Neuron (in vitro differentiated cells): ENCODE data around the gene NUP214.
"Not testable (repeated sequence)": the region's sequence is repeated elsewhere in the genome, so short reads cannot be mapped to it uniquely, and the experiment has no call there.

Experiments
- H2AFZ ChIP-seq: one replicate; pipeline ENCODE4 v1.6.1; 2013; ENCODE audit warnings: low read depth, mild to moderate bottlenecking, inconsistent platforms, low read length, moderate library complexity
- H3K27me3 ChIP-seq: one replicate; pipeline ENCODE4 v1.6.1; 2013; ENCODE audit warnings: low read length; ENCODE audit not compliant: insufficient read depth
- H3K36me3 ChIP-seq: one replicate; pipeline ENCODE4 v1.6.1; 2013; ENCODE audit warnings: low read length; ENCODE audit not compliant: insufficient read depth
- H3K4me1 ChIP-seq: one replicate; pipeline ENCODE4 v1.6.1; 2013; ENCODE audit warnings: low read length; ENCODE audit not compliant: insufficient read depth
- H3K4me3 ChIP-seq: 2 replicates; pipeline ENCODE4 v1.5.1; 2013; ENCODE audit warnings: mild to moderate bottlenecking, low read length, moderate library complexity
- H3K9me3 ChIP-seq: one replicate; pipeline ENCODE4 v1.6.1; 2013; ENCODE audit warnings: low read length

NUP214 gene

DNA sequence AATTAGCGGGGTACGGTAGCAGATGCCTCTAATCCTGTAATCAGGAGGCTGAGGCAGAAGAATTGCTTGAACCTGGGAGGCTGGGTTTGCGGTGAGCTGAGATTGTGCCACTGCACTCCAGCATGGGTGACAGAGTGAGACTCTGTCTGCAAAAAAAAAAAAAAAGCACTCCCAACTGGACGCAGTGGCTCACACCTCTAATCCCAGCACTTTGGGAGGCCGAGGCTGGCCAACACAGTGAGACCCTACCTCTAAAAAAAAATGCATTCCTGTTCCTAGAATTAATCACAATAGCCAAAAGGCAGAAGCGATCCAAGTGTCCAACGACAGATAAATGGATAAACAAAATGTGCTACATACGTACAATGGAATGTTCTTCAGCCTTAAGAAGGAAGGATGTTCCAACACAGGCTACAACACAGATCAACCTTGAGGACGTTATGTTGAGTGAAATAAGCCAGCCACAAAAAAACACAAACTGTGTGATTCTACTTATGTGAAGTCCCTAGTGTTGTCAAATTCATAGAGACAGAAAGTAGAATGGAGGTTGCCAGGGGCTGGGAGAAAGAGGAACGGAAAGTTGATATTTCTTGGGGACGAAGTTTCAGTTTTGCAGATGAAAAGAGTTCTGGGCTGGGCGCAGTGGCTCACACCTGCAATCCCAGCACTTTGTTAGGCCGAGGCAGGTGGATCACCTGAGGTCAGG, 137.1 kb downstream of the NUP214 start:
- no peaks in the 10 kb centered on the region for H3K4me1 ChIP-seq
- H3K36me3 ChIP-seq: no peaks in the 10 kb centered on the region
- no peaks in the 10 kb centered on the region for H3K27me3 ChIP-seq
- no peak overlapping the region for H2AFZ ChIP-seq
- no peaks in the 10 kb centered on the region for H3K9me3 ChIP-seq
- no peak overlapping the region for H3K4me3 ChIP-seq

DNA sequence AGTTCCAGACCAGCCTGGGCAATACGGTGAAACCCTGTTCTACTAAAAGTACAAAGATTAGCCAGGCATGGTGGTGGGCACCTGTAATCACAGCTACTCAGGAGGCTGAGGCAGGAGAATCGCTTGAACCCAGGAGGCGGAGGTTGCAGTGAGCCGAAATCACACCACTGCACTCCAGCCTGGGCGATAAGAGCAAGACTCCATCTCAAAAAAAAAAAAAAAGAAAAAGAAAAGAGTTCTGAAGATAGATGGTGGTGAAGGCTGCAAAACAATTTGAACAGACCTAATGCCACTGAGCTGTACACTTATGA, 137.6 kb downstream of the NUP214 start:
- H3K27me3 ChIP-seq, H3K9me3 ChIP-seq, H2AFZ ChIP-seq, H3K4me1 ChIP-seq, H3K36me3 ChIP-seq, H3K4me3 ChIP-seq: not testable (repeated sequence)

DNA sequence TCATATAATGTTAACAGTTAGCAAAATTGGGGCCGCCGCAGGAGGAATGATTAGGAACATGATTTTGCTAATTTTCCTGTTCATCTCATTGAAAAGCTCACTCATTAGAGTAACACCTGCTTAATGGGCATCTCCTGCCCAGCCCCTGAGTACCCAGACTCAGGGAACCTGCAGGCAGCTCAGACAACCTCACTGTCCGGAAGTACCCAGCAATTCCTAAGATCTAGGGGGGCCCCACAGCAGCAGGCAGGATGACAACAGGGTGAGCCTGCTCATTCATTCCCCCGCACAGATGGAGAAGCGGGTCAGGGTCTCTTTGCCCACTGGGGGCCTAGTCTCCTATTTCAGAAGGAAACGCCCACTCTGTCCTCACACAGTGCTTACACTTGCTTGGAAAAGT, 138.3 kb downstream of the NUP214 start:
- Histone ChIP-seq H3K4me3 (no peak overlapping the region), H3K36me3 (no peaks in the 10 kb centered on the region), H3K4me1 (no peaks in the 10 kb centered on the region), H2AFZ (no peak overlapping the region), H3K9me3 (no peaks in the 10 kb centered on the region), H3K27me3 (no peaks in the 10 kb centered on the region)

DNA sequence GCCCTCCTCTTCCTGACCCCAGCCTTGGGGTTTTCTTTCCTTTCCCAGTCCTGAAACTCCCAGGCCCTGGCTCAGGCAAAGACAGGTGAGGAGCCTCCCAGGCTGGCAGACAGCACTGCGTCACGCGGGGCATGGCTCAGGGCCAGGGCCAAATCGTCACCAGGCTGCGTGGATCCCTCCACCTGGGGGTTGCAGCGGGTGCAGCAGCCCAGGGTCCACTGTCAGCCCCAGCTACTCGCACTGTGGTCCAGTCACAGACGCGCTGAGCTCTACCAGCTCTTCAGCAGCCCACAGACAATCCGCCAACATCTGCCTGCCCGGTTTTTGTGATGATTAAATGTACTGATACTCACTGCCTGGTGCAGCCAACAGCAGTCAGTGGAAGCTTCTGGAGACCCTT, 138.8 kb downstream of the NUP214 start:
- Histone ChIP-seq H3K4me1 (no peaks in the 10 kb centered on the region), H3K4me3 (no peak overlapping the region), H3K27me3 (no peaks in the 10 kb centered on the region), H3K9me3 (no peaks in the 10 kb centered on the region), H2AFZ (no peak overlapping the region), H3K36me3 (no peaks in the 10 kb centered on the region)

DNA sequence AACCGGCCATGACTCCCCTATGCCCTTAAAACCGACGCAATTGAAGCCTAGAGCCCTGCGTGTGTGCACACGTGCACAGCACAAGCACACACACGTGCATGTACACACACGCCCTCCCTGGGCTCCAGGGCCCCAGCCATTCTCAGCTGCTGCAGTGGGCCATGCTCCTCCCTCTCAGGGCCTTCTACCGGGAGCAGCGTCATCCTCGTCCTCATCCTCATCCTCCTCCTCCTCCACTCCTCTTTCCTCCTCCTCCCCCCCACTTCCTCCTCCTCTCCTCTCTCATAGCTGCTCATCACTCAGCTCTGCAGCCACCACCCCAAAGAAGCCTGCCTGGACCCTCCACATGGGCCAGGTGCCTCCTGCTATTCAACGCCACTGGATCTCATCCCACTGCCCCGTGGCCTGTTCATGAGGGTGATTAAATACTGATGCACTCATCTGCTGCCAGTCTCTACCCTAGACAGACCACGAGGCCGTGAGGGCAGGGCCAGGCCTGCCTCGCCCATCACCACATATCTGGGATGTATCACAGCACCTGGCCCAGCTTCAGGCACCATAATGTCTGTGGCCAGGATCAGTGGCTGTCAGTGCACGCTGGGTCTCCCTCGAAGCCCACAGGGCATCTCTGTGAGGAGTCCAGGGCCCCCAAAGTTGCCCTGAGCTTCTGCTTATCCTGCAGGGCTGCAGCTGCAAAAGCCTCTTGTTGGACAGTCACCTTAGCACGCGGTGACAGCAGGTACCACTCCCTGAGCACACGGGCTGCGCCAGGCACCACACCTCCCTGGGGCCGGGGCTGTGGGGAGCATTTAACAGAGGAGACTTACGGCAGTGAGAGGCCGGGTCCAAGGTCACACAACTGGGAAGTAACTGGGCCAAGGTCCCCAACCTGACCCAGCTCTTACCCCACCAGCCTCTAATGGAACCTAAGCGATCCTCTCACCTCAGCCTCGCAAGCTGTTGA, 141.2 kb downstream of the NUP214 start:
- no peak overlapping the region for H2AFZ ChIP-seq
- H3K4me3 ChIP-seq: no peak overlapping the region
- H3K4me1 ChIP-seq: peaks cover 3% of the 10 kb centered on the region
- no peaks in the 10 kb centered on the region for H3K27me3 ChIP-seq
- no peaks in the 10 kb centered on the region for H3K36me3 ChIP-seq
- no peaks in the 10 kb centered on the region for H3K9me3 ChIP-seq

DNA sequence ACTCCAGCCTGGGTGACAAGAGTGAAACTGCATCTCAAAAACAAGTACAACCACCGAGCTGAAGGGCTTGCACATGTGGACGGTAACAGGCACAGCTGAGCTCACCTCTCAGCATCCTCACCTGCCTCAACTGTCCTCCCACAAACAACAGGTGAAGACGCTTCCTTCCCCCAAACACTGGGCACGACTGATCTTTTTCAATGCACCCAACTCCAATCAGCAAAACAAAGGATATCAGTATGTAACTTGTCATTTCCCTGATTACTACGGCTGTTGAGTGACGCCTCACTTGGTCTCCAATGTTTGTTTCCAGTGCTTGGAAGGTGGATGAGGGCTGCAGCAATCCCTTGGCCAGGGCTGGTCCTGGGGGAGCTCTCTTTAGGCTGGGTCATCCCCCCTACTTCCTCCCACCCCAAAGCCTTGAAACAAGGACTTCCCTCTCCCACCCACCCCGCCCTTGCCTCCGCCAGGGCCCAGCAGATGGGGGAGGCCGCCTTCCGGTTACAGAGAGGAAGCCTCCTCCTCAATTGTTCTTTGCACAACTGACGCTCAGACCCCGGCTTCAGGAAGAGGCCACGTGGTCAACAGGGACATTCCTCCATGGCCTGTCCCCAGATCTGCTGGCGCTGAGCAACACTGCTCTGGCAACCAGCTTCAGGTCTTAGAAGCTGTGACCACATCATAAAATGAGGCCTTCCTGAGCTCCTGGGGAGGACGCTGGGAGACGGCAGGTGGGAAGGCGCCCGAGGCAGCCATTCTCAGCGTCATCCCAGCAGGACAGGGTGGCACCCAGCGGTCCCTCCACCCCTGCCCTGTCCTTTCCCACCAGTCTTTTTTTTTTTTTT, 145.0 kb downstream of the NUP214 start:
- H2AFZ ChIP-seq: no peak overlapping the region
- no peaks in the 10 kb centered on the region for H3K36me3 ChIP-seq
- H3K4me1 ChIP-seq: peaks cover 5% of the 10 kb centered on the region
- H3K4me3 ChIP-seq: no peak overlapping the region
- H3K9me3 ChIP-seq: no peaks in the 10 kb centered on the region
- peaks cover 7% of the 10 kb centered on the region for H3K27me3 ChIP-seq

DNA sequence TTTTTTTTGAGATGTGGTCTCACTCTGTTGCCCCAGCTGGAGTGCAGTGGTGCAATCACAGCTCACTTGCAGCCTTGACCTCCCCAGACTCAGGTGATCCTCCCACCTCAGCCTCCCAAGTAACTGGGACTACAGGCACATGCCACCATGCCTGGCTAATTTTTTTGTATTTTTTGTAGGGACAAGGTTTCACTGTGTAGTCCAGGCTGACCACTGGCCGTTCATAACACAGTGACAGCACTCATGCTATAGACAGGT, 145.6 kb downstream of the NUP214 start:
- H3K4me1 ChIP-seq, H3K9me3 ChIP-seq, H2AFZ ChIP-seq, H3K4me3 ChIP-seq, H3K36me3 ChIP-seq: not testable (repeated sequence)
- H3K27me3 ChIP-seq: peaks cover 13% of the 10 kb centered on the region

DNA sequence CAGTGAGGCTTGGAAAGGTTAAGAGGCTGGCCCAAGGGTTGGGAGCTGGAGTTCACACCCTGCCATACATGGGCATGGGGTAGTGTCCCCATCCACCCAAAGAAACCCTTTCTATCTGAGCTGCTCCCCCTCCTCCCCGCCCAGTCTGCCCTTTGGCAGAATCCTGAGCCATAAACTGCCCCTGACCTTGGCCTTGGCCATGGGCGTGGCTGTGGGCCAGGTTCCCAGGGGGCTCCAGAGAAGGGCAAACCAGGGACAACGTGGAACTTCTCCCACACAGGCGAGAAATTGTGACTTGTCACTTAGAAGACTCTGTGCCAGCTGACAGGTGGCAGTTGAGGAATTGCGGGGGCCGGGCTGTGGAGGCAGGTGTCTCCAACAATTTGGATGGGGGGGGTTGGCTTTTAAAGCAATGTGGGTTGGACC, 146.1 kb downstream of the NUP214 start:
- no peak overlapping the region for H3K4me3 ChIP-seq
- no peaks in the 10 kb centered on the region for H3K9me3 ChIP-seq
- peaks cover 17% of the 10 kb centered on the region for H3K27me3 ChIP-seq
- H3K36me3 ChIP-seq: no peaks in the 10 kb centered on the region
- no peak overlapping the region for H2AFZ ChIP-seq
- H3K4me1 ChIP-seq: peaks cover 5% of the 10 kb centered on the region

DNA sequence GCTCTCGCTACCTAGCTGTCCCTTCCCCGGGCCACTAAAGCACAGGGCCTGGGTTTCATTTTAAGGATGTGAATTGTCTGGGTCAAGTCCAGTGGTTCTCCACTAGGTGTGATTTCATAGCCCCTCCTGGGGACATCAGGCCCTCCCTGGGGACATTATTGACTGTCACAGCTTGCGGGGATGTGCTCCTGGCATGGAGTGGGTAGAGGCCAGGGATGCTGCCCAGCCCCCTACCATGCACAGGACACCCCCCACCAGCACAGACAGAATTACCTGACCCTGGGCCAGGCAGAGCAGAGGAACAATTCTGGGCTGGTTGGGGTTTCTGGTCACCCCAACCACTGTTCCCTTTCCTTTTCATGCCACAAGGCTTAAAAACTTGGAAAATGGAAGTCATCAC, 146.8 kb downstream of the NUP214 start:
- Histone ChIP-seq H3K36me3 (no peaks in the 10 kb centered on the region), H2AFZ (no peak overlapping the region), H3K27me3 (peaks cover 17% of the 10 kb centered on the region), H3K9me3 (no peaks in the 10 kb centered on the region), H3K4me1 (peaks cover 5% of the 10 kb centered on the region), H3K4me3 (no peak overlapping the region)

DNA sequence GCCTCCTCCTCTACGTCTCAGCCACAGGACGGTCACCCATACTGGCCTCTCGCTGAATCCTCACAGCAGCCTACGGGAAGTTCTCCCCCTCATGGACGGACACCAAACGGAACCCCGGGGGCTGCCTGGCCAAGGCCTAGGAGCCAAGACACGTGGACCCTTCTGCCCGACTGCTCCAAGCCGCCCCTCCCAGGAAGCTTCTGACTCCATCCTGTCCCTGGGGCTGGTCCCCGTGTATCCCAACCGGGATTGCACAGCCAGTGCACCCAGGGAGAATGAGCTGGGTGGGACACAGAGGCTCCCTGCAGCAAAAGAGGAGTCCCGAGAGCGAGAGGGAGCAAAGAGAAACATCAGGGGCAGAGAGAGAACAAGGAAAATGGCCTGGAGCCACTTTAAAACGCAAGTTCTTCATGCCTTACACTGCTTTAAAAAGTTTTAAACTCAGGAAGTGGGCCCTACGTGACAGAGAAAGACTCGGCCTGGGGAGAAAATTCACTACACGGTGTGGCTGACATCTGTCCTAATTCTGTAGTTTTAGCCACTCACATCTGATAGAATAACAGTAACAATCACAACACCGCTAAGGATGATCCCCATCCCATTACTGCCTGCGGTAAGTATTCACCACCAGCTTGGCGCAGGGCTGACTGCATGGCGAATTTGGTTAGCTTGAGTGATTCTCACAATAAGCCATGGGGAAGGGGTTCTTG, 147.9 kb downstream of the NUP214 start:
- Histone ChIP-seq H3K4me1 (peaks cover 5% of the 10 kb centered on the region), H3K27me3 (peaks cover 17% of the 10 kb centered on the region), H2AFZ (no peak overlapping the region), H3K36me3 (no peaks in the 10 kb centered on the region), H3K9me3 (no peaks in the 10 kb centered on the region), H3K4me3 (no peak overlapping the region)

DNA sequence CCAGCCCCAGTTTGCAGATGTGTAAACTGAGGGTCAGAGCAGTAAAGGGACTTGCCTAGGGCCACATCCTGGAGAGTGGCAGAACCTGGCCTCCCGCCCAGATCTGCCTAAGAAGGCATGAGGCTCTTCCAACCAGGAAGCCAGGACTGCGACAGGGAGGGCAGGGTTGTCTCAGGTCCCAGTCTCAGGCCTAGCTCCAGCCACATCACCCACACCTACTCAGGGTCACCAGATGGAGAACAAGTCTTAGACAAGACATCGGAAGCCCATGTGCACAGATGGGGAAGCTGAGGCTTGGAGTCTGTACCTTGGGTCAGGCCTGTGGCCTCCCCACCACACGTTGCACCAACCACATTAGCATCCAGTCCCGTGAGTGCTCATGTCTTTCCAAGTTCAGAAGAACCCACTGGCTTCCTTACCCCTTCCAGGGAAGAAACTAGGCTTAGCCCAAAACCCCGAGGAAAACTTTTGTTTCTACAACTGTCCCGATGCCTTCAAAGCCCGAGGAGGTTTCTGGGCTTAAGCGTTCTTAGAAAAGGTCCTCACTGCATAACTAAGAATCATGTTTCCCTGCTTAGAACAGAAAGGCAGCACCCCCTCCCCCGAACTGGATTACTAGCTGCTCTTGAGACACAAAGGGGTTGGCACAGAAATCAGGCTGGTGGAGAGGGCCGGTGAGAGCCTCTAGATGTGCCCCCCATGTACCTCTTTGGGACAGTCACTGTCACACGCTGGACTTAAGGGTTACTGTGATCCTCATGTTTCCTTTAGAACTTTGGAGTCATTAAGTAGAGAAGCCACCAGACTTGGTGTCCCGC, 148.7 kb downstream of the NUP214 start:
- Histone ChIP-seq H3K4me1 (peaks cover 5% of the 10 kb centered on the region), H3K9me3 (no peaks in the 10 kb centered on the region), H3K36me3 (no peaks in the 10 kb centered on the region), H3K4me3 (no peak overlapping the region), H2AFZ (no peak overlapping the region), H3K27me3 (peaks cover 19% of the 10 kb centered on the region)

DNA sequence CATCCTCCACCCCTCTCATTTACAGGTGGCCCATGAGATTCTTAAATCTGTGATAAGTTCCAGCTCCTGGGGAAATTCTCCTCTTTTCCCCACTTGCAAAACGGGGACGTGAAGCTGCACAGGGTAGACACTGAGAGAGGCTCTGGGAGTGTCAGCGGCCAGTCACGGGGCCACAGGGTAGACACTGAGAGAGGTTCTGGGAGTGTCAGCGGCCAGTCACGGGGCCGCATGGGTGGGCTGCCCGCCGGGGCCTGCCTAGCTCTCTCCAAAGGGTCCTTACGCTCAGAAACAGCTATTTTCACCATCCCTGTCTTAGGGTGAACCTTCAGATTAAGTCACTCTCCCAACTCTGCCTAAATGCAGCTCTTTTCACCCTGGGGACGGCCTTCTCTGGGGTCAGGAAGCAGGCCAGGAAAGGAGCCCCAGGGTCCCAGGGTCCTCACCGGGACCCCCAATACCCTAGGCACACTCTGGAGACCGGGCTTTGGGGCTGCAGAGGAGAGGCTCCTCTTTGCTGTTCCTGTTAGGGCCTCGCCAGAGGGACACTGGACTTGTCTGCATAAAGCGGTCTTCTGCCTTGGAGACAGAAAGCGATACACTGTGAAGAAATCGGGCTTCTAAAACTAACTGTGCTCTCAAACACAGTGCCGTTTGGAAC, 149.4 kb downstream of the NUP214 start:
- peaks cover 22% of the 10 kb centered on the region for H3K27me3 ChIP-seq
- H3K36me3 ChIP-seq: no peaks in the 10 kb centered on the region
- no peak overlapping the region for H3K4me3 ChIP-seq
- no peaks in the 10 kb centered on the region for H3K9me3 ChIP-seq
- H2AFZ ChIP-seq: no peak overlapping the region
- H3K4me1 ChIP-seq: peaks cover 5% of the 10 kb centered on the region
